Vagina (tissue), 2 donors: ENCODE data around the gene KIAA1549. TPM values are rescaled to one million over a fixed set of nuclear protein-coding genes. Genes with fewer than 3 reads are reported as not detected.
A peak's percentile ranks its signal among the peaks of the same experiment; 100 is the strongest.
"Not testable (repeated sequence)": the region's sequence is repeated elsewhere in the genome, so short reads cannot be mapped to it uniquely, and the experiment has no call there.

Experiments
- DNase-seq, 2 donors: peaks; one replicate each; pipeline ENCODE4 v3.0.0-alpha.2; 2017; ENCODE audit errors: extremely low spot score in 2 of 2
- H3K27ac ChIP-seq: fragments of 200-600 bp; sonication (generic); one replicate; pipeline ENCODE4 v1.5.1; 2019
- H3K27me3 ChIP-seq: fragments of 200-600 bp; sonication (generic); one replicate; pipeline ENCODE4 v1.5.1; 2019
- H3K36me3 ChIP-seq, 2 donors: fragments of 200-600 bp; sonication (generic); one replicate each; pipeline ENCODE4 v1.5.1; 2017 to 2019
- H3K4me1 ChIP-seq: fragments of 200-600 bp; sonication (generic); one replicate; pipeline ENCODE4 v1.5.1; 2019
- H3K4me3 ChIP-seq, 2 donors: fragments of 200-600 bp; sonication (generic); 1 replicate in 1 of 2; 2 replicates in 1 of 2; pipeline ENCODE4 v1.5.1; 2016 to 2019
- H3K9me3 ChIP-seq: fragments of 200-600 bp; sonication (generic); one replicate; pipeline ENCODE4 v1.5.1; 2019
- CTCF ChIP-seq, 3 experiments: fragments of 450-650 bp in 2 of 3; fragments of 200-600 bp in 1 of 3; sonication (generic) in 1 of 3; IDR thresholded peaks; one replicate each; pipeline ENCODE4 v1.5.1; 2017 to 2019; ENCODE audit warnings: antibody characterized with exemption in 3 of 3, mild to moderate bottlenecking in 2 of 3, moderate library complexity in 2 of 3
- POLR2A ChIP-seq, 2 donors: fragments of 450-650 bp; IDR thresholded peaks; one replicate each; pipeline ENCODE4 v1.6.1; 2017; ENCODE audit warnings: antibody characterized with exemption in 2 of 2, mild to moderate bottlenecking in 2 of 2, moderate library complexity in 2 of 2
- POLR2AphosphoS5 ChIP-seq, 2 donors: sonication (generic); formaldehyde crosslinking; IDR thresholded peaks; one replicate each; pipeline ENCODE4 v1.9.0; 2017; ENCODE audit warnings: antibody characterized with exemption in 2 of 2, mild to moderate bottlenecking in 2 of 2, low read depth in 1 of 2; ENCODE audit not compliant: insufficient read depth in 1 of 2
- intact Hi-C: fragments of 100-400 bp; cut with DNase I; formaldehyde crosslinking; loops from one replicate; pipeline ENCODE4 v1.15.1; 2023
- total RNA-seq: library from RNA; depleted of rRNA; stranded (reverse); fragments of >200 nt; gene quantifications from one replicate; pipeline ENCODE4 v1.2.3, GENCODE V29; 2016

Gene KIAA1549
- total RNA-seq, 1 donor from 2014 or later, result 2.9 TPM

DNA sequence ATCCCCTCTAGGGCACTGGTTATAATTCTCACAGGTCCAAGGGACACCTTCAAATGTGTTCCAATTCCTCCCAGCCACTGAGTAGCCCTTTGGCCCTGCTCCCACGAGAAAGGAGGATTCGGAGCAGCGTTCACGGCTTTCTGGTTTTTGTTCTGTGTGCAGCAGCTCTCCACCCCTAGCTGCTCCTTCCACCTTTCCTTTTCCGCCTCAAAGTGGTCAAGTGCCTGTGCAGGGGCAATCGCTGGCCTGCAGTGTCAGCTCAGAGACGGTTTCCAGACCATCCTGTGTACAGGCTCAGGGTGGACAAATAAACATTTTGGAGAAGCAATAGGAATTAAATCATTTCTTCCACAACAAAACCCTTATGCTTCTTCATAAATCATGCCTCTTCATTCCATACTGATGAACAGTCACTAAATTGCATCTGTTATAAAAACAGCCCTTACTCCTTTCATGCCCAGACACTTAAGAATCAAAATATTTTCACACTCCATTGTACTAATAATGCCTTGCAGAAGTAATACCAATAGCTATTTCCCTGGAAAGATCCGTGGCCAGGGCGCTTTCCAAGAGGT is 1.1 kb downstream of the KIAA1549 start:
- no peak for DNase-seq
- Histone ChIP-seq H3K27me3 (no peaks in the 10 kb centered on the region), H3K9me3 (no peaks in the 10 kb centered on the region), H3K36me3 (no peaks in the 10 kb centered on the region), H3K4me1 (peaks cover 19% of the 10 kb centered on the region), H3K27ac (no peak overlapping the region), H3K4me3 (peak overlapping the region; percentile 45 to 81)
- TF ChIP-seq CTCF (IDR thresholded peaks at IDR 0.05), result no peak
- TF ChIP-seq POLR2AphosphoS5 (IDR thresholded peaks at IDR 0.05; ENCODE audit: insufficient read depth in 1 of 2, low read depth in 1 of 2), result no peak
- no peak for TF ChIP-seq POLR2A (IDR thresholded peaks at IDR 0.05)
- intact Hi-C loops, result no loop called here

- TF ChIP-seq POLR2A (IDR thresholded peaks at IDR 0.05) (no peak), CTCF (IDR thresholded peaks at IDR 0.05) (no peak), POLR2AphosphoS5 (IDR thresholded peaks at IDR 0.05; ENCODE audit: insufficient read depth in 1 of 2, low read depth in 1 of 2) (no peak)
- Histone ChIP-seq H3K27ac (no peak overlapping the region), H3K4me1 (peaks cover 19% of the 10 kb centered on the region), H3K36me3 (no peaks in the 10 kb centered on the region), H3K27me3 (no peaks in the 10 kb centered on the region), H3K9me3 (no peaks in the 10 kb centered on the region), H3K4me3 (no peak overlapping the region)
- intact Hi-C loops, result no loop called here
- DNase-seq, result no peak
Observed at GRCh38 chr7:138979226-138979979, 1.8 kb downstream of the KIAA1549 start.

DNA sequence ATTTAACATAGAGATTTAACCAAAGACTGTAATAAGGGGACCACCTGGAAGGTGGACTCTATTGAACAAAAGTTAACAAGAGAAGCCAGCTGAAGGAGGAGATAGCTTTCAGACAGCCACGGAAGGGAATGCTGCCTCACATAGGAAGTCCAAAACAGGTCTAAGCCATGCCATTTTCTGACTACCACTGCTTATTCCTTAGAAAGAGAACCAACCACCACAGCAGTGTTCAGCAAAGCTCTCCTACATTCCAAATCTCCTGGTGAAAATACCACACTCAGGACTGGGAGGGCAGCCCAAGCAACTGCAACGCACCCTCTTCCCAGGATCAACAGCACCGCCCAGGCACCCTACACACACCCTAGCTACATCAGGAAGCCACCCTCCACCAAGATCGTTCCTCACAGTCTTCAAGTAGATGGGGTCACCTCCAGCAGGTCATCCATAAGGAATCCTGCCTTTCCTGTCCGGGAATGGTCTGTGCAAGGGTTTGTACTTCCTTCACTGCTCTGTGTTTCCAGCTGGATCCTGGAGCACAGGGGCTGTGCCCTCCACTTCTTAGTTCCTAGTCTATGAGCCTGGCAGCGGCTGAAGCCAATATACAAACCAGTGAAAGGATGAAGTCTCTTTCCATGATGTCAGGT is 2.5 kb downstream of the KIAA1549 start:
- intact Hi-C loops, result no loop called here
- Histone ChIP-seq H3K27me3 (no peaks in the 10 kb centered on the region), H3K4me1 (peaks cover 19% of the 10 kb centered on the region), H3K9me3 (no peaks in the 10 kb centered on the region), H3K36me3 (no peaks in the 10 kb centered on the region), H3K4me3 (no peak overlapping the region), H3K27ac (no peak overlapping the region)
- no peak for DNase-seq
- TF ChIP-seq POLR2AphosphoS5 (IDR thresholded peaks at IDR 0.05; ENCODE audit: insufficient read depth in 1 of 2, low read depth in 1 of 2) (no peak), POLR2A (IDR thresholded peaks at IDR 0.05) (no peak), CTCF (IDR thresholded peaks at IDR 0.05) (no peak)

- intact Hi-C loops, H3K9me3 ChIP-seq, H3K4me3 ChIP-seq, DNase-seq, H3K27ac ChIP-seq, H3K27me3 ChIP-seq, H3K36me3 ChIP-seq: not testable (repeated sequence)
- H3K4me1 ChIP-seq, result peaks cover 12% of the 10 kb centered on the region
Observed at GRCh38 chr7:138976161-138976560, 5.0 kb downstream of the KIAA1549 start.

- H3K36me3 ChIP-seq, result no peaks in the 10 kb centered on the region
- TF ChIP-seq POLR2A (IDR thresholded peaks at IDR 0.05) (no peak), CTCF (IDR thresholded peaks at IDR 0.05) (no peak), POLR2AphosphoS5 (IDR thresholded peaks at IDR 0.05; ENCODE audit: insufficient read depth in 1 of 2, low read depth in 1 of 2) (no peak)
- DNase-seq, result no peak
- no peak overlapping the region for H3K27ac ChIP-seq
- intact Hi-C loops, result no loop called here
- H3K4me1 ChIP-seq, result peaks cover 9% of the 10 kb centered on the region
- H3K9me3 ChIP-seq, result no peaks in the 10 kb centered on the region
- no peaks in the 10 kb centered on the region for H3K27me3 ChIP-seq
- no peak overlapping the region for H3K4me3 ChIP-seq
Observed at GRCh38 chr7:138975343-138976104, 5.7 kb downstream of the KIAA1549 start.
